HG03139 (cell line): ENCODE results near the gene ADAMTS17.
"Not testable (repeated sequence)": the region's sequence is repeated elsewhere in the genome, so short reads cannot be mapped to it uniquely, and the experiment has no call there.

Experiments
- ATAC-seq: cut with Tn5 transposase; IDR thresholded peaks from one replicate; pipeline ENCODE4 v1.9.1; 2021; ENCODE audit not compliant: unreplicated experiment

ADAMTS17 gene

GRCh38 chr15:100339999-100340398 is 1.8 kb downstream of the ADAMTS17 start:
- no peak for ATAC-seq

- ATAC-seq: not testable (repeated sequence)
Measured at GRCh38 chr15:100339451-100339850, 2.3 kb downstream of the ADAMTS17 start.

GRCh38 chr15:100338971-100339444 is 2.8 kb downstream of the ADAMTS17 start:
- ATAC-seq: no peak

GRCh38 chr15:100338247-100338646 is 3.5 kb downstream of the ADAMTS17 start:
- no peak for ATAC-seq

- no peak for ATAC-seq
Measured at GRCh38 chr15:100337096-100338044, 4.4 kb downstream of the ADAMTS17 start.

GRCh38 chr15:100336061-100336460 is 5.7 kb downstream of the ADAMTS17 start:
- ATAC-seq: no peak

GRCh38 chr15:100335335-100335999 is 6.3 kb downstream of the ADAMTS17 start:
- no peak for ATAC-seq

- ATAC-seq: no peak
Measured at GRCh38 chr15:100334905-100335304, 6.9 kb downstream of the ADAMTS17 start.

- ATAC-seq: no peak
Measured at GRCh38 chr15:100334456-100334855, 7.3 kb downstream of the ADAMTS17 start.

- no peak for ATAC-seq
Measured at GRCh38 chr15:100334015-100334414, 7.8 kb downstream of the ADAMTS17 start.

GRCh38 chr15:100333236-100333635 is 8.5 kb downstream of the ADAMTS17 start:
- no peak for ATAC-seq

GRCh38 chr15:100332721-100333120 is 9.1 kb downstream of the ADAMTS17 start:
- ATAC-seq: no peak

- ATAC-seq: no peak
Measured at GRCh38 chr15:100332231-100332630, 9.5 kb downstream of the ADAMTS17 start.

- ATAC-seq: no peak
Measured at GRCh38 chr15:100330629-100331215, 11.1 kb downstream of the ADAMTS17 start.

GRCh38 chr15:100330221-100330620 is 11.6 kb downstream of the ADAMTS17 start:
- ATAC-seq: no peak

- ATAC-seq: no peak
Measured at GRCh38 chr15:100328796-100329195, 13.0 kb downstream of the ADAMTS17 start.

GRCh38 chr15:100318880-100319279 is 22.9 kb downstream of the ADAMTS17 start:
- ATAC-seq: no peak

GRCh38 chr15:100314809-100315400 is 26.9 kb downstream of the ADAMTS17 start:
- ATAC-seq: no peak

- ATAC-seq: no peak
Measured at GRCh38 chr15:100311833-100312476, 29.8 kb downstream of the ADAMTS17 start.

- no peak for ATAC-seq
Measured at GRCh38 chr15:100311154-100311625, 30.6 kb downstream of the ADAMTS17 start.
